GM18868 (cell line): Measurements from ENCODE around the gene PPP2R3C.
A peak's percentile ranks its signal among the peaks of the same experiment; 100 is the strongest.
"Not testable (repeated sequence)": the region's sequence is repeated elsewhere in the genome, so short reads cannot be mapped to it uniquely, and the experiment has no call there.

Experiments used
- ATAC-seq: cut with Tn5 transposase; IDR thresholded peaks from one replicate; pipeline ENCODE4 v1.9.1; 2021; ENCODE audit warnings: mild to moderate bottlenecking, moderate library complexity; ENCODE audit not compliant: unreplicated experiment

The PPP2R3C gene

GRCh38 chr14:35133542-35134328, 11.9 kb upstream of the PPP2R3C start:
- no peak for ATAC-seq

- ATAC-seq: no peak
Measured at GRCh38 chr14:35124127-35124526, 2.3 kb upstream of the PPP2R3C start.

- ATAC-seq: no peak
Measured at GRCh38 chr14:35123388-35123703, 1.6 kb upstream of the PPP2R3C start.

- peak; percentile 37 for ATAC-seq
Measured at GRCh38 chr14:35122696-35123387, 1.1 kb upstream of the PPP2R3C start.

GRCh38 chr14:35121026-35121886, 534 bp downstream of the PPP2R3C start:
- peak; percentile 1 for ATAC-seq

- ATAC-seq: no peak
Measured at GRCh38 chr14:35117112-35117511, 4.7 kb downstream of the PPP2R3C start.

GRCh38 chr14:35116242-35116641, 5.5 kb downstream of the PPP2R3C start:
- no peak for ATAC-seq

- no peak for ATAC-seq
Measured at GRCh38 chr14:35114036-35114435, 7.8 kb downstream of the PPP2R3C start.

- ATAC-seq: no peak
Measured at GRCh38 chr14:35113308-35113950, 8.4 kb downstream of the PPP2R3C start.

- ATAC-seq: no peak
Measured at GRCh38 chr14:35112641-35113040, 9.1 kb downstream of the PPP2R3C start.

GRCh38 chr14:35107866-35108265, 13.9 kb downstream of the PPP2R3C start:
- no peak for ATAC-seq

- ATAC-seq: not testable (repeated sequence)
Measured at GRCh38 chr14:35094645-35095044, 27.1 kb downstream of the PPP2R3C start.

GRCh38 chr14:35088514-35088913, 33.3 kb downstream of the PPP2R3C start:
- ATAC-seq: no peak

- no peak for ATAC-seq
Measured at GRCh38 chr14:35085441-35085840, 36.3 kb downstream of the PPP2R3C start.

- no peak for ATAC-seq
Measured at GRCh38 chr14:35083530-35084150, 38.1 kb downstream of the PPP2R3C start.

- ATAC-seq: no peak
Measured at GRCh38 chr14:35079742-35080141, 42.0 kb downstream of the PPP2R3C start.

- ATAC-seq: no peak
Measured at GRCh38 chr14:35078082-35078481, 43.7 kb downstream of the PPP2R3C start.

- ATAC-seq: no peak
Measured at GRCh38 chr14:35073486-35073885, 48.3 kb downstream of the PPP2R3C start.

- no peak for ATAC-seq
Measured at GRCh38 chr14:35072226-35072625, 49.6 kb downstream of the PPP2R3C start.

GRCh38 chr14:35068238-35069012, 53.4 kb downstream of the PPP2R3C start:
- no peak for ATAC-seq
